Measurements from ENCODE around the gene COQ4. TPM values are rescaled to one million over a fixed set of nuclear protein-coding genes. Genes with fewer than 3 reads are reported as not detected.

The COQ4 gene
- total RNA-seq, 1 experiment from 2014 or later, result 58.9 TPM

DNA sequence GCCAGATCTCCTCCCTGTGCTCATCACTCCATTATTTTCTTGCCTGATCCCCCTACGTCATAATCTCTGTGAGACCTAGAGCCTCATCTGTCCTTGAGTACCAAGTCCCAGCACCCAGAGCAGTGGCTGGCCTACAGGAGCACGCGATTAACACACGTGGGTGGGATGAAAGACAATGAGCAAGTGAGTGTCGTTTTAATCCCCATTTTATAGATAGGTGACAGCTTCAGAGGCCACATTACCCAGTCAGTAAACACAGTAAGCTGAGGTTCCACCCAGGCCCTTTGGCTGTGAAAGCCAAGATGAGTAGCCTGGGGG is 17.7 kb upstream of the COQ4 start:
- DNase-seq (ENCODE audit: unreplicated experiment), result peak; percentile 28
- intact Hi-C loops (cut with micrococcal nuclease), result no loop called here
- Mint-ChIP-seq H3K9me3 (ENCODE audit: unreplicated experiment) (no peaks in the 10 kb centered on the region), H3K36me3 (ENCODE audit: insufficient read depth, unreplicated experiment) (peaks cover 23% of the 10 kb centered on the region), H3K27me3 (ENCODE audit: insufficient read depth, unreplicated experiment) (no peaks in the 10 kb centered on the region), H3K4me3 (ENCODE audit: unreplicated experiment) (no peak overlapping the region), H3K27ac (ENCODE audit: low read depth, unreplicated experiment) (peak overlapping the region; percentile 90), H3K4me1 (ENCODE audit: insufficient read depth, unreplicated experiment) (peaks cover 15% of the 10 kb centered on the region)
- TF ChIP-seq, protein P1, sequence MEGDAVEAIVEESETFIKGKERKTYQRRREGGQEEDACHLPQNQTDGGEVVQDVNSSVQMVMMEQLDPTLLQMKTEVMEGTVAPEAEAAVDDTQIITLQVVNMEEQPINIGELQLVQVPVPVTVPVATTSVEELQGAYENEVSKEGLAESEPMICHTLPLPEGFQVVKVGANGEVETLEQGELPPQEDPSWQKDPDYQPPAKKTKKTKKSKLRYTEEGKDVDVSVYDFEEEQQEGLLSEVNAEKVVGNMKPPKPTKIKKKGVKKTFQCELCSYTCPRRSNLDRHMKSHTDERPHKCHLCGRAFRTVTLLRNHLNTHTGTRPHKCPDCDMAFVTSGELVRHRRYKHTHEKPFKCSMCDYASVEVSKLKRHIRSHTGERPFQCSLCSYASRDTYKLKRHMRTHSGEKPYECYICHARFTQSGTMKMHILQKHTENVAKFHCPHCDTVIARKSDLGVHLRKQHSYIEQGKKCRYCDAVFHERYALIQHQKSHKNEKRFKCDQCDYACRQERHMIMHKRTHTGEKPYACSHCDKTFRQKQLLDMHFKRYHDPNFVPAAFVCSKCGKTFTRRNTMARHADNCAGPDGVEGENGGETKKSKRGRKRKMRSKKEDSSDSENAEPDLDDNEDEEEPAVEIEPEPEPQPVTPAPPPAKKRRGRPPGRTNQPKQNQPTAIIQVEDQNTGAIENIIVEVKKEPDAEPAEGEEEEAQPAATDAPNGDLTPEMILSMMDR (IDR thresholded peaks at IDR 0.05; ENCODE audit: unreplicated experiment), result no peak
- ChIA-PET POLR2A (interaction anchor here (1.0 to 2.1 kb wide), 9 partner anchors 9 to 151 kb away, joined by 3 to 11 read pairs (median 6); partner anchors contain the start of genes GOLGA2, ODF2, SWI5 and URM1), CTCF (interaction anchor here (0.6 to 3.0 kb wide), 4 partner anchors 9 to 63 kb away, joined by 3 to 21 read pairs (median 5); no protein-coding TSS in a partner anchor)
- no TSS peak for BruUV-seq (replicated peaks)

DNA sequence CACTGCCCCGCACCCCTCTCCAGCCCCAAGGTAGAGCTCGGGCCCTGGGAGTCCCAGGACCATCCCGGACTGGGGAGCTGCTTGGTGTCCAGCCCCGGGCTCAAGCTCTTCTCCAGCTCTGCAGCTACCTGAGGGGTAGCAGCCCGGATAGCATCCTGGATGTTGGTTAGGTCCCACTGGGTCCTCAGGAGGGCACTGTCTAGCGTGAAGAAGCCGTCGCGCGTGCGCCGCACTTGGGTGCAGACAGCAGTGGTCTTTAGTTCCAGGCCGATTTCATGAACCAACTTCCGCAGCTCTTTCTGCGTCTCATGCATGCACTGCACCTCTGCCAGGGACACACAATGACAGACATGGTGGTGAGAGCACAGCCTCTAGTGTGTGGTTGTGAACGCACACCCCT is 13.1 kb upstream of the COQ4 start:
- Mint-ChIP-seq H3K36me3 (ENCODE audit: insufficient read depth, unreplicated experiment) (peaks cover 60% of the 10 kb centered on the region), H3K27me3 (ENCODE audit: insufficient read depth, unreplicated experiment) (no peaks in the 10 kb centered on the region), H3K4me1 (ENCODE audit: insufficient read depth, unreplicated experiment) (peaks cover 7% of the 10 kb centered on the region), H3K27ac (ENCODE audit: low read depth, unreplicated experiment) (no peak overlapping the region), H3K9me3 (ENCODE audit: unreplicated experiment) (no peaks in the 10 kb centered on the region), H3K4me3 (ENCODE audit: unreplicated experiment) (no peak overlapping the region)
- BruUV-seq (replicated peaks), result no TSS peak
- intact Hi-C loops (cut with micrococcal nuclease), result no loop called here
- TF ChIP-seq, protein P1 (IDR thresholded peaks at IDR 0.05; ENCODE audit: unreplicated experiment), result no peak
- ChIA-PET POLR2A (interaction anchor here (0.6 to 2.7 kb wide), 5 partner anchors 9 to 52 kb away, joined by 3 to 14 read pairs (median 3); partner anchors contain the start of genes COQ4, SLC27A4 and TRUB2), CTCF (interaction anchor here (0.6 to 1.4 kb wide), 4 partner anchors 9 to 764 kb away, joined by 3 to 9 read pairs (median 3); no protein-coding TSS in a partner anchor)
- DNase-seq (ENCODE audit: unreplicated experiment), result no peak

- H3K4me1 Mint-ChIP-seq (ENCODE audit: insufficient read depth, unreplicated experiment), result no peaks in the 10 kb centered on the region
- H3K27me3 Mint-ChIP-seq (ENCODE audit: insufficient read depth, unreplicated experiment), result no peaks in the 10 kb centered on the region
- no peak overlapping the region for H3K27ac Mint-ChIP-seq (ENCODE audit: low read depth, unreplicated experiment)
- peaks cover 67% of the 10 kb centered on the region for H3K36me3 Mint-ChIP-seq (ENCODE audit: insufficient read depth, unreplicated experiment)
- TF ChIP-seq, protein P1 (IDR thresholded peaks at IDR 0.05; ENCODE audit: unreplicated experiment), result no peak
- no peaks in the 10 kb centered on the region for H3K9me3 Mint-ChIP-seq (ENCODE audit: unreplicated experiment)
- no peak for DNase-seq (ENCODE audit: unreplicated experiment)
- ChIA-PET CTCF (no interaction called here), POLR2A (interaction anchor here (0.7 to 2.7 kb wide), 5 partner anchors 12 to 51 kb away, joined by 3 to 14 read pairs (median 4); partner anchors contain the start of genes COQ4, SLC27A4 and TRUB2)
- intact Hi-C loops (cut with micrococcal nuclease), result no loop called here
- no TSS peak for BruUV-seq (replicated peaks)
- no peak overlapping the region for H3K4me3 Mint-ChIP-seq (ENCODE audit: unreplicated experiment)
Observed at GRCh38 chr9:128310461-128310860, 12.2 kb upstream of the COQ4 start.

DNA sequence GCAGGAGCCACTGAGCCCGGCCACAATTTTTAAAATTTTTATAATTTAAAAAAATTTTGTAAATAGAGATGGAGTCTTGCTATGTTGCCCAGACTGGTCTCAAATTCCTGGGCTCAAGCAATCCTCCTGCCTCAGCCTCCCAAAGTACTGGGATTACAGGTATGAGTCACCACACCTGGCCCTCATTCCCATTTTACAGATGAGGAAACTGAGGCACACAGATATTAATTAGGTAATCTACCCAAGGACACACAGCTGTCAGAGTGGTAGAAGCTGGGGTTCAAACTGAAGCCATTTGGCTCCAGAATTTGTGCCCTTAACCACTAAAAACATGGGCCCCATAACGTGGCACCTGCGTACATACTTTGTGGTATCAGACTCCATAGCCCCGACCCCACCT is 7.9 kb upstream of the COQ4 start:
- no peak for DNase-seq (ENCODE audit: unreplicated experiment)
- H3K9me3 Mint-ChIP-seq (ENCODE audit: unreplicated experiment), result no peaks in the 10 kb centered on the region
- TF ChIP-seq, protein P1 (IDR thresholded peaks at IDR 0.05; ENCODE audit: unreplicated experiment), result no peak
- ChIA-PET POLR2A (interaction anchor here (0.6 to 1.4 kb wide), 2 partner anchors 27 to 798 kb away, joined by 3 to 4 read pairs; no protein-coding TSS in a partner anchor), CTCF (no interaction called here)
- intact Hi-C loops (cut with micrococcal nuclease), result no loop called here
- peaks cover 88% of the 10 kb centered on the region for H3K36me3 Mint-ChIP-seq (ENCODE audit: insufficient read depth, unreplicated experiment)
- no peaks in the 10 kb centered on the region for H3K4me1 Mint-ChIP-seq (ENCODE audit: insufficient read depth, unreplicated experiment)
- no TSS peak for BruUV-seq (replicated peaks)
- no peaks in the 10 kb centered on the region for H3K27me3 Mint-ChIP-seq (ENCODE audit: insufficient read depth, unreplicated experiment)
- no peak overlapping the region for H3K4me3 Mint-ChIP-seq (ENCODE audit: unreplicated experiment)
- no peak overlapping the region for H3K27ac Mint-ChIP-seq (ENCODE audit: low read depth, unreplicated experiment)
